Ishikawa (cell line): ENCODE data around the gene STAB1.

ENCODE experiments used
- EP300 ChIP-seq: IDR thresholded peaks from 2 replicates; pipeline ENCODE4 v1.6.1; 2012; ENCODE audit warnings: borderline replicate concordance
- NFIC ChIP-seq: IDR thresholded peaks from 2 replicates; pipeline ENCODE4 v1.6.1; 2012
- TEAD4 ChIP-seq: IDR thresholded peaks from 2 replicates; pipeline ENCODE4 v1.6.1; 2012

GRCh38 chr3:52568069-52568468 lies 72.9 kb downstream of the STAB1 start:
- TF ChIP-seq EP300 = no peak
- no peak for TF ChIP-seq NFIC
- no peak for TF ChIP-seq TEAD4
